ENCODE data around the gene OSM.

Gene OSM

GRCh38 chr22:30307041-30307574, 40.5 kb upstream of the OSM start:
- no peaks in the 10 kb centered on the region for H3K9me3 ChIP-seq (ENCODE audit: low read length)
- H3K36me3 ChIP-seq (ENCODE audit: insufficient read depth, low read length), result peaks cover 13% of the 10 kb centered on the region
- H3K4me3 ChIP-seq (ENCODE audit: low read depth in 1 of 2, low read length in 2 of 2), result no peak overlapping the region
- H3K4me1 ChIP-seq (ENCODE audit: insufficient read depth, low read length), result peaks cover 99% of the 10 kb centered on the region
- H3K9ac ChIP-seq (ENCODE audit: low read length), result no peak overlapping the region
- no peak overlapping the region for H3K27ac ChIP-seq (ENCODE audit: low read depth, low read length)
- no peaks in the 10 kb centered on the region for H3K27me3 ChIP-seq (ENCODE audit: control insufficient read depth in 1 of 2, insufficient read depth in 2 of 2, low read length in 2 of 2)

GRCh38 chr22:30306627-30307011, 40.0 kb upstream of the OSM start:
- Histone ChIP-seq H3K9ac (ENCODE audit: low read length) (no peak overlapping the region), H3K9me3 (ENCODE audit: low read length) (no peaks in the 10 kb centered on the region), H3K4me1 (ENCODE audit: insufficient read depth, low read length) (peaks cover 99% of the 10 kb centered on the region), H3K36me3 (ENCODE audit: insufficient read depth, low read length) (peaks cover 18% of the 10 kb centered on the region), H3K27me3 (ENCODE audit: control insufficient read depth in 1 of 2, insufficient read depth in 2 of 2, low read length in 2 of 2) (no peaks in the 10 kb centered on the region), H3K4me3 (ENCODE audit: low read depth in 1 of 2, low read length in 2 of 2) (no peak overlapping the region), H3K27ac (ENCODE audit: low read depth, low read length) (no peak overlapping the region)

GRCh38 chr22:30305906-30306626, 39.4 kb upstream of the OSM start:
- Histone ChIP-seq H3K9ac (ENCODE audit: low read length) (no peak overlapping the region), H3K27me3 (ENCODE audit: control insufficient read depth in 1 of 2, insufficient read depth in 2 of 2, low read length in 2 of 2) (no peaks in the 10 kb centered on the region), H3K4me3 (ENCODE audit: low read depth in 1 of 2, low read length in 2 of 2) (no peak overlapping the region), H3K27ac (ENCODE audit: low read depth, low read length) (no peak overlapping the region), H3K36me3 (ENCODE audit: insufficient read depth, low read length) (peaks cover 23% of the 10 kb centered on the region), H3K4me1 (ENCODE audit: insufficient read depth, low read length) (peaks cover 99% of the 10 kb centered on the region), H3K9me3 (ENCODE audit: low read length) (no peaks in the 10 kb centered on the region)

- H3K4me3 ChIP-seq (ENCODE audit: low read depth in 1 of 2, low read length in 2 of 2), result no peak overlapping the region
Observed at GRCh38 chr22:30305519-30305905, 38.9 kb upstream of the OSM start.

GRCh38 chr22:30304495-30305244, 38.0 kb upstream of the OSM start:
- Histone ChIP-seq H3K27me3 (ENCODE audit: control insufficient read depth in 1 of 2, insufficient read depth in 2 of 2, low read length in 2 of 2) (no peaks in the 10 kb centered on the region), H3K36me3 (ENCODE audit: insufficient read depth, low read length) (peaks cover 32% of the 10 kb centered on the region), H3K4me1 (ENCODE audit: insufficient read depth, low read length) (peaks cover 86% of the 10 kb centered on the region), H3K27ac (ENCODE audit: low read depth, low read length) (peak overlapping the region; percentile 53), H3K9ac (ENCODE audit: low read length) (no peak overlapping the region), H3K9me3 (ENCODE audit: low read length) (no peaks in the 10 kb centered on the region), H3K4me3 (ENCODE audit: low read depth in 1 of 2, low read length in 2 of 2) (no peak overlapping the region)

More at GRCh38 chr22:30305519-30305905, 38.9 kb upstream of the OSM start:
- no peak overlapping the region for H3K27ac ChIP-seq (ENCODE audit: low read depth, low read length)
- no peaks in the 10 kb centered on the region for H3K9me3 ChIP-seq (ENCODE audit: low read length)
- H3K36me3 ChIP-seq (ENCODE audit: insufficient read depth, low read length), result peaks cover 29% of the 10 kb centered on the region
- H3K9ac ChIP-seq (ENCODE audit: low read length), result no peak overlapping the region
- H3K27me3 ChIP-seq (ENCODE audit: control insufficient read depth in 1 of 2, insufficient read depth in 2 of 2, low read length in 2 of 2), result no peaks in the 10 kb centered on the region
- H3K4me1 ChIP-seq (ENCODE audit: insufficient read depth, low read length), result peaks cover 94% of the 10 kb centered on the region

GRCh38 chr22:30302810-30303138, 36.1 kb upstream of the OSM start:
- no peak overlapping the region for H3K9ac ChIP-seq (ENCODE audit: low read length)
- peaks cover 82% of the 10 kb centered on the region for H3K4me1 ChIP-seq (ENCODE audit: insufficient read depth, low read length)
- no peaks in the 10 kb centered on the region for H3K27me3 ChIP-seq (ENCODE audit: control insufficient read depth in 1 of 2, insufficient read depth in 2 of 2, low read length in 2 of 2)
- H3K4me3 ChIP-seq (ENCODE audit: low read depth in 1 of 2, low read length in 2 of 2), result no peak overlapping the region
- peaks cover 50% of the 10 kb centered on the region for H3K36me3 ChIP-seq (ENCODE audit: insufficient read depth, low read length)
- H3K9me3 ChIP-seq (ENCODE audit: low read length), result no peaks in the 10 kb centered on the region
- H3K27ac ChIP-seq (ENCODE audit: low read depth, low read length), result no peak overlapping the region

GRCh38 chr22:30301995-30302809, 35.6 kb upstream of the OSM start:
- Histone ChIP-seq H3K9ac (ENCODE audit: low read length) (no peak overlapping the region), H3K9me3 (ENCODE audit: low read length) (no peaks in the 10 kb centered on the region), H3K36me3 (ENCODE audit: insufficient read depth, low read length) (peaks cover 56% of the 10 kb centered on the region), H3K27ac (ENCODE audit: low read depth, low read length) (peak overlapping the region; percentile 27), H3K4me1 (ENCODE audit: insufficient read depth, low read length) (peaks cover 81% of the 10 kb centered on the region), H3K27me3 (ENCODE audit: control insufficient read depth in 1 of 2, insufficient read depth in 2 of 2, low read length in 2 of 2) (no peaks in the 10 kb centered on the region), H3K4me3 (ENCODE audit: low read depth in 1 of 2, low read length in 2 of 2) (no peak overlapping the region)

GRCh38 chr22:30299322-30299721, 32.7 kb upstream of the OSM start:
- Histone ChIP-seq H3K4me1 (ENCODE audit: insufficient read depth, low read length) (peaks cover 53% of the 10 kb centered on the region), H3K4me3 (ENCODE audit: low read depth in 1 of 2, low read length in 2 of 2) (no peak overlapping the region)

GRCh38 chr22:30297991-30298701, 31.5 kb upstream of the OSM start:
- Histone ChIP-seq H3K4me3 (ENCODE audit: low read depth in 1 of 2, low read length in 2 of 2) (no peak overlapping the region), H3K9me3 (ENCODE audit: low read length) (no peaks in the 10 kb centered on the region), H3K27ac (ENCODE audit: low read depth, low read length) (no peak overlapping the region), H3K9ac (ENCODE audit: low read length) (no peak overlapping the region), H3K36me3 (ENCODE audit: insufficient read depth, low read length) (peaks cover 77% of the 10 kb centered on the region), H3K27me3 (ENCODE audit: control insufficient read depth in 1 of 2, insufficient read depth in 2 of 2, low read length in 2 of 2) (no peaks in the 10 kb centered on the region), H3K4me1 (ENCODE audit: insufficient read depth, low read length) (peaks cover 41% of the 10 kb centered on the region)

More at GRCh38 chr22:30299322-30299721, 32.7 kb upstream of the OSM start:
- no peak overlapping the region for H3K9ac ChIP-seq (ENCODE audit: low read length)
- H3K27ac ChIP-seq (ENCODE audit: low read depth, low read length), result no peak overlapping the region
- H3K36me3 ChIP-seq (ENCODE audit: insufficient read depth, low read length), result peaks cover 75% of the 10 kb centered on the region
- H3K9me3 ChIP-seq (ENCODE audit: low read length), result no peaks in the 10 kb centered on the region
- H3K27me3 ChIP-seq (ENCODE audit: control insufficient read depth in 1 of 2, insufficient read depth in 2 of 2, low read length in 2 of 2), result no peaks in the 10 kb centered on the region

- no peaks in the 10 kb centered on the region for H3K27me3 ChIP-seq (ENCODE audit: control insufficient read depth in 1 of 2, insufficient read depth in 2 of 2, low read length in 2 of 2)
- H3K9ac ChIP-seq (ENCODE audit: low read length), result no peak overlapping the region
- H3K4me1 ChIP-seq (ENCODE audit: insufficient read depth, low read length), result peaks cover 34% of the 10 kb centered on the region
- H3K27ac ChIP-seq (ENCODE audit: low read depth, low read length), result no peak overlapping the region
- H3K36me3 ChIP-seq (ENCODE audit: insufficient read depth, low read length), result peaks cover 84% of the 10 kb centered on the region
- no peaks in the 10 kb centered on the region for H3K9me3 ChIP-seq (ENCODE audit: low read length)
- H3K4me3 ChIP-seq (ENCODE audit: low read depth in 1 of 2, low read length in 2 of 2), result no peak overlapping the region
Observed at GRCh38 chr22:30297276-30297990, 30.8 kb upstream of the OSM start.
